ENCODE data around the gene ADAMTS9.

Gene ADAMTS9

GRCh38 chr3:64552160-64552559 lies 135.6 kb downstream of the ADAMTS9 start:
- no peak overlapping the region for H3K4me3 ChIP-seq (ENCODE audit: low read length)
- no peaks in the 10 kb centered on the region for H3K4me1 ChIP-seq (ENCODE audit: low read length)
- no peak overlapping the region for H3K9ac ChIP-seq (ENCODE audit: low read length)
- TF ChIP-seq EZH2phosphoT487 (IDR thresholded peaks at IDR 0.05; ENCODE audit: low read depth) (no peak), CTCF (IDR thresholded peaks at IDR 0.05; ENCODE audit: low read depth, low read length) (no peak)
- no peaks in the 10 kb centered on the region for H4K20me1 ChIP-seq (ENCODE audit: insufficient read depth, low read length)
- H3K27ac ChIP-seq (ENCODE audit: low read length), result no peak overlapping the region
- H3K36me3 ChIP-seq (replicated peaks; ENCODE audit: low read depth, low read length), result no peaks in the 10 kb centered on the region
- no peak overlapping the region for H3K4me2 ChIP-seq (ENCODE audit: low read length)
- no peak overlapping the region for H2AFZ ChIP-seq (ENCODE audit: low read depth, low read length)
- peaks cover 33% of the 10 kb centered on the region; the same call in 1 of the 2 replicates for H3K27me3 ChIP-seq (ENCODE audit: low read depth, low read length)
- no peaks in the 10 kb centered on the region for H3K79me2 ChIP-seq (ENCODE audit: low read length)
- H3K9me3 ChIP-seq (ENCODE audit: insufficient read depth, low read length), result no peaks in the 10 kb centered on the region

GRCh38 chr3:64551697-64552096 lies 136.1 kb downstream of the ADAMTS9 start:
- no peaks in the 10 kb centered on the region for H3K79me2 ChIP-seq (ENCODE audit: low read length)
- H3K27ac ChIP-seq (ENCODE audit: low read length), result no peak overlapping the region
- no peaks in the 10 kb centered on the region for H3K9me3 ChIP-seq (ENCODE audit: insufficient read depth, low read length)
- no peak overlapping the region for H3K4me3 ChIP-seq (ENCODE audit: low read length)
- TF ChIP-seq EZH2phosphoT487 (IDR thresholded peaks at IDR 0.05; ENCODE audit: low read depth) (no peak), CTCF (IDR thresholded peaks at IDR 0.05; ENCODE audit: low read depth, low read length) (no peak)
- H3K27me3 ChIP-seq (ENCODE audit: low read depth, low read length), result peaks cover 33% of the 10 kb centered on the region; the same call in 1 of the 2 replicates
- H2AFZ ChIP-seq (ENCODE audit: low read depth, low read length), result no peak overlapping the region
- H3K36me3 ChIP-seq (replicated peaks; ENCODE audit: low read depth, low read length), result no peaks in the 10 kb centered on the region
- H3K9ac ChIP-seq (ENCODE audit: low read length), result no peak overlapping the region
- no peaks in the 10 kb centered on the region for H3K4me1 ChIP-seq (ENCODE audit: low read length)
- H3K4me2 ChIP-seq (ENCODE audit: low read length), result no peak overlapping the region
- no peaks in the 10 kb centered on the region for H4K20me1 ChIP-seq (ENCODE audit: insufficient read depth, low read length)

GRCh38 chr3:64550745-64551144 lies 137.1 kb downstream of the ADAMTS9 start:
- Histone ChIP-seq H3K4me2 (ENCODE audit: low read length) (no peak overlapping the region), H3K79me2 (ENCODE audit: low read length) (no peaks in the 10 kb centered on the region), H3K9ac (ENCODE audit: low read length) (no peak overlapping the region), H4K20me1 (ENCODE audit: insufficient read depth, low read length) (no peaks in the 10 kb centered on the region), H3K36me3 (replicated peaks; ENCODE audit: low read depth, low read length) (no peaks in the 10 kb centered on the region), H3K4me1 (ENCODE audit: low read length) (no peaks in the 10 kb centered on the region), H3K4me3 (ENCODE audit: low read length) (no peak overlapping the region), H3K27ac (ENCODE audit: low read length) (no peak overlapping the region), H3K9me3 (ENCODE audit: insufficient read depth, low read length) (no peaks in the 10 kb centered on the region), H2AFZ (ENCODE audit: low read depth, low read length) (no peak overlapping the region), H3K27me3 (ENCODE audit: low read depth, low read length) (peaks cover 30% of the 10 kb centered on the region; the same call in 1 of the 2 replicates)
- no peak for TF ChIP-seq CTCF (IDR thresholded peaks at IDR 0.05; ENCODE audit: low read depth, low read length)
- no peak for TF ChIP-seq EZH2phosphoT487 (IDR thresholded peaks at IDR 0.05; ENCODE audit: low read depth)

DNA sequence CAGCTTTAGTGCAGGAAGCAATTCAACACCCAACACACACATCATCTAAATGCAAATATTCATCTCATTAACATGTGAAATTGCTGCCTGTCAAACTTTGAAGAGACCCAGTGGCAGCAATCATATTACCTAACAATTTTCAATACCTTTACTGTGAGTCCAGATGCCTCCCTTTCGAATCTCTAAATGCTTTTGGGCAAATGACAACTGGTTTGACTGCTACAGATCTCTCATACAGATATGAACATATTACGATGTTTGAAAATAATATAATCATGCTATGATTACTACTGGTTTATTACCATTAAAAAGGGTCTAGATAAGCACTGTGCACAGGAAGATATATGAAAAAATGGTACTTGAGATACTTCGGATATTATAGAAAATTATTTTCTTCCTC lies 137.9 kb downstream of the ADAMTS9 start:
- Histone ChIP-seq H3K4me2 (ENCODE audit: low read length) (no peak overlapping the region), H2AFZ (ENCODE audit: low read depth, low read length) (no peak overlapping the region), H4K20me1 (ENCODE audit: insufficient read depth, low read length) (no peaks in the 10 kb centered on the region), H3K27me3 (ENCODE audit: low read depth, low read length) (peaks cover 25% of the 10 kb centered on the region; the same call in 1 of the 2 replicates), H3K27ac (ENCODE audit: low read length) (no peak overlapping the region), H3K79me2 (ENCODE audit: low read length) (no peaks in the 10 kb centered on the region), H3K9me3 (ENCODE audit: insufficient read depth, low read length) (no peaks in the 10 kb centered on the region), H3K4me1 (ENCODE audit: low read length) (no peaks in the 10 kb centered on the region), H3K4me3 (ENCODE audit: low read length) (no peak overlapping the region), H3K9ac (ENCODE audit: low read length) (no peak overlapping the region), H3K36me3 (replicated peaks; ENCODE audit: low read depth, low read length) (no peaks in the 10 kb centered on the region)
- no peak for TF ChIP-seq CTCF (IDR thresholded peaks at IDR 0.05; ENCODE audit: low read depth, low read length)
- no peak for TF ChIP-seq EZH2phosphoT487 (IDR thresholded peaks at IDR 0.05; ENCODE audit: low read depth)

All from OCI-LY3 (cell line).